NCI-H187 treated with DMSO at 0.1 percent for 48 hours (cell line): ENCODE data around the gene EMC7.
A peak's percentile ranks its signal among the peaks of the same experiment; 100 is the strongest.
"Not testable (repeated sequence)": the region's sequence is repeated elsewhere in the genome, so short reads cannot be mapped to it uniquely, and the experiment has no call there.

Experiments
- DNase-seq: peaks from one replicate; lab custom pipeline; 2025; lab: John Stamatoyannopoulos, UW

EMC7 gene

GRCh38 chr15:34101366-34102174 lies at the start of gene EMC7, which contains the start of gene PGBD4:
Gene EMC7, minus strand, starts transcription at chr15:34101862. Its CDS starts 23 bp downstream, at chr15:34101839.
Gene PGBD4, plus strand, starts transcription at chr15:34102083. Its CDS starts 449 bp downstream, at chr15:34102532.
- DNase-seq, result peak; percentile 84

GRCh38 chr15:34147371-34148140 lies 45.9 kb upstream of the EMC7 start:
- DNase-seq, result no peak

GRCh38 chr15:34133511-34133910 lies 31.8 kb upstream of the EMC7 start:
- DNase-seq, result no peak

GRCh38 chr15:34132881-34133280 lies 31.2 kb upstream of the EMC7 start:
- no peak for DNase-seq

GRCh38 chr15:34128898-34129297 lies 27.2 kb upstream of the EMC7 start:
- no peak for DNase-seq

GRCh38 chr15:34126522-34126921 lies 24.9 kb upstream of the EMC7 start:
- no peak for DNase-seq

- no peak for DNase-seq
Measured at GRCh38 chr15:34125945-34126344, 24.3 kb upstream of the EMC7 start.

- no peak for DNase-seq
Measured at GRCh38 chr15:34124651-34125050, 23.0 kb upstream of the EMC7 start.

GRCh38 chr15:34122771-34123183 lies 21.1 kb upstream of the EMC7 start:
- no peak for DNase-seq

GRCh38 chr15:34121786-34122185 lies 20.1 kb upstream of the EMC7 start:
- not testable (repeated sequence) for DNase-seq

- DNase-seq, result not testable (repeated sequence)
Measured at GRCh38 chr15:34120420-34120819, 18.8 kb upstream of the EMC7 start.

- no peak for DNase-seq
Measured at GRCh38 chr15:34119291-34119690, 17.6 kb upstream of the EMC7 start.

GRCh38 chr15:34116620-34117019 lies 15.0 kb upstream of the EMC7 start:
- no peak for DNase-seq

GRCh38 chr15:34114739-34115138 lies 13.1 kb upstream of the EMC7 start:
- DNase-seq, result no peak

- DNase-seq, result no peak
Measured at GRCh38 chr15:34114215-34114614, 12.6 kb upstream of the EMC7 start.

- DNase-seq, result no peak
Measured at GRCh38 chr15:34111488-34111887, 9.8 kb upstream of the EMC7 start.

- DNase-seq, result no peak
Measured at GRCh38 chr15:34109797-34110663, 8.4 kb upstream of the EMC7 start.

GRCh38 chr15:34107315-34107714 lies 5.7 kb upstream of the EMC7 start:
- no peak for DNase-seq

GRCh38 chr15:34106423-34106822 lies 4.8 kb upstream of the EMC7 start:
- DNase-seq, result no peak

- no peak for DNase-seq
Measured at GRCh38 chr15:34102175-34102925, 688 bp upstream of the EMC7 start.

GRCh38 chr15:34099914-34100313 lies 1.7 kb downstream of the EMC7 start:
- no peak for DNase-seq
